ENCODE measurements around the gene MPRIP.

The MPRIP gene

DNA sequence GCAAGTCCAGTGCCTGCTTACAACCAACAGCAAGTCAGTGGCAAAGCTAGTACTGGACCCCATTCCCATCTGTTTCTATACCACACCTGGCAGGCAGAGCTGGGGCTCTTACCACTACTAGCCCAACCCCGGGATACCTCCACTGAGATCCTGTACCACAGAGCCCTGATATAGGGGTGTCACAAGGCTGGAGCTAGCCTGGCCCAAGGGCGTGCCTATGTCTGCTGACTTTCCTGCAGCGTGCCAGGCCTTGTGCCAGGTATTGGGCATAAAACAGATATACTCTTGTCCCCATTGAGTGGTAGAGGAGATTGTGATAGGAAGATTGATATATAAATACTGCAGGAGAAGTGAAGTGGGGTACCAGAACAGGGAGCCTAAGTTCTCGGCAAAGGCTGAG is 119.5 kb downstream of the MPRIP start:
- no peak overlapping the region for H3K4me3 ChIP-seq (ENCODE audit: low read depth, low read length)
- in situ Hi-C loops (cut with HindIII; ENCODE audit: low pct_ligation_motif_present, low sequenced_read_pairs) = no loop called here
- H3K36me3 ChIP-seq (replicated peaks) = peaks cover 86% of the 10 kb centered on the region
- TF ChIP-seq, protein P1, sequence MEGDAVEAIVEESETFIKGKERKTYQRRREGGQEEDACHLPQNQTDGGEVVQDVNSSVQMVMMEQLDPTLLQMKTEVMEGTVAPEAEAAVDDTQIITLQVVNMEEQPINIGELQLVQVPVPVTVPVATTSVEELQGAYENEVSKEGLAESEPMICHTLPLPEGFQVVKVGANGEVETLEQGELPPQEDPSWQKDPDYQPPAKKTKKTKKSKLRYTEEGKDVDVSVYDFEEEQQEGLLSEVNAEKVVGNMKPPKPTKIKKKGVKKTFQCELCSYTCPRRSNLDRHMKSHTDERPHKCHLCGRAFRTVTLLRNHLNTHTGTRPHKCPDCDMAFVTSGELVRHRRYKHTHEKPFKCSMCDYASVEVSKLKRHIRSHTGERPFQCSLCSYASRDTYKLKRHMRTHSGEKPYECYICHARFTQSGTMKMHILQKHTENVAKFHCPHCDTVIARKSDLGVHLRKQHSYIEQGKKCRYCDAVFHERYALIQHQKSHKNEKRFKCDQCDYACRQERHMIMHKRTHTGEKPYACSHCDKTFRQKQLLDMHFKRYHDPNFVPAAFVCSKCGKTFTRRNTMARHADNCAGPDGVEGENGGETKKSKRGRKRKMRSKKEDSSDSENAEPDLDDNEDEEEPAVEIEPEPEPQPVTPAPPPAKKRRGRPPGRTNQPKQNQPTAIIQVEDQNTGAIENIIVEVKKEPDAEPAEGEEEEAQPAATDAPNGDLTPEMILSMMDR (IDR thresholded peaks at IDR 0.05; ENCODE audit: low read depth, low read length, missing control alignments) = no peak
- no peaks in the 10 kb centered on the region for H3K27me3 ChIP-seq (replicated peaks)
- no peak for DNase-seq
- no peak overlapping the region for H3K27ac ChIP-seq

DNA sequence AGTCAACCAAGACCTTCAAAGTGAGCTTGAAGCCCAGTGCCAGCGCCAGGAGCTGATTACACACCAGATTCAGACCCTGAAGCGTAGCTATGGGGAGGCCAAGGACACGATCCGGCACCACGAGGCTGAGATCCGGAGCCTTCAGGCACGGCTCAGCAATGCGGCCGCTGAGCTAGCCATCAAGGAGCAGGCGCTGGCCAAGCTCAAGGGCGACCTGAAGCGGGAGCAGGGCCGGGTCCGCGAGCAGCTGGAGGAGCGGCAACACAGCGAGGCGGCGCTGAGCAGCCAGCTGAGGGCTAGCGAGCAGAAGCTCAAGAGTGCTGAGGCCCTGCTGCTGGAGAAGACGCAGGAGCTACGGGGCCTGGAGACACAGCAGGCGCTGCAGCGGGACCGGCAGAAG is 121.9 kb downstream of the MPRIP start:
- peaks cover 96% of the 10 kb centered on the region for H3K36me3 ChIP-seq (replicated peaks)
- in situ Hi-C loops (cut with HindIII; ENCODE audit: low pct_ligation_motif_present, low sequenced_read_pairs) = no loop called here
- no peaks in the 10 kb centered on the region for H3K27me3 ChIP-seq (replicated peaks)
- no peak overlapping the region for H3K27ac ChIP-seq
- no peak overlapping the region for H3K4me3 ChIP-seq (ENCODE audit: low read depth, low read length)
- DNase-seq = no peak
- TF ChIP-seq, protein P1 (IDR thresholded peaks at IDR 0.05; ENCODE audit: low read depth, low read length, missing control alignments) = no peak

DNA sequence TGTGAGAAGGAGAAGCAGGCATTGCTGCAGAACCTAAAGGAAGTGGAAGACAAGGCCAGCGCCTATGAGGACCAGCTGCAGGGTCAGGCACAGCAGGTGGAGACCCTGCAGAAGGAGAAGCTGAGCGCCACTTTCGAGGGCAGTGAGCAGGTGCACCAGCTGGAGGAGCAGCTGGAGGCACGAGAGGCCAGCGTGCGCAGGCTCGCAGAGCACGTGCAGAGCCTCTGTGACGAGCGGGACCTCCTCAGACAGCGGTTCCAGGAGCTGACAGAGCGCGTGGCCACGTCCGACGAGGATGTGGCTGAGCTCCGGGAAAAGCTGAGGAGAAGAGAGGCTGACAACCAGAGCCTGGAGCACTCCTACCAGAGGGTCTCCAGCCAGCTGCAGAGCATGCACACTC is 122.4 kb downstream of the MPRIP start:
- Histone ChIP-seq H3K27me3 (replicated peaks) (no peaks in the 10 kb centered on the region), H3K27ac (no peak overlapping the region), H3K4me3 (ENCODE audit: low read depth, low read length) (no peak overlapping the region), H3K36me3 (replicated peaks) (peaks cover 96% of the 10 kb centered on the region)
- TF ChIP-seq, protein P1 (IDR thresholded peaks at IDR 0.05; ENCODE audit: low read depth, low read length, missing control alignments) = no peak
- no peak for DNase-seq
- in situ Hi-C loops (cut with HindIII; ENCODE audit: low pct_ligation_motif_present, low sequenced_read_pairs) = no loop called here

DNA sequence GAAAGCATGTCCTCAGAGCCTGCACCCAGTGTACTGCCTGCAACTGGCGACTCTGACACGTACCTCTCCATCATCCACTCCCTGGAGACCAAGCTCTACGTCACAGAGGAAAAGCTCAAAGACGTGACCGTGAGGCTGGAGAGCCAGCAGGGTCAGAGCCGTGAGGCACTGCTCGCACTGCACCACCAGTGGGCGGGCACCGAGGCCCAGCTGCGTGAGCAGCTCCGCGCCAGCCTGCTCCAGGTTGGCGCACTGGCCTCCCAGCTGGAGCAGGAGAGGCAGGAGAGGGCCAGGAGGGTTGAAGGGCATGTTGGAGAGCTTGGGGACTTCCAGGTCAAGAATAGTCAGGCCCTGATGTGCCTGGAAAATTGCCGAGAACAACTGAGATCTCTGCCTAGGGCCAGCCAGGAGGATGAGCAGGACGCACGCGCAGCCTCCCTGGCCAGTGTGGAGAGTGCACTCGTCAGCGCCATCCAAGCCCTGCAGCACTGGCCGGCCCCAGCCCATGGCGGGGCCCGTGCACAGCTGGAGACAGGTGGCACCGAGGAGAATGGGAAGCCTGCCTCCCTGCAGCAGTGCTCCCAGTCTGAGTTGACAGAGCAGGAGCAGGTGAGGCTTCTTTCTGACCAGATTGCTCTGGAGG is 123.5 kb downstream of the MPRIP start:
- in situ Hi-C loops (cut with HindIII; ENCODE audit: low pct_ligation_motif_present, low sequenced_read_pairs) = no loop called here
- no peak overlapping the region for H3K4me3 ChIP-seq (ENCODE audit: low read depth, low read length)
- DNase-seq = no peak
- H3K36me3 ChIP-seq (replicated peaks) = peaks cover 85% of the 10 kb centered on the region
- no peak overlapping the region for H3K27ac ChIP-seq
- H3K27me3 ChIP-seq (replicated peaks) = no peaks in the 10 kb centered on the region
- TF ChIP-seq, protein P1 (IDR thresholded peaks at IDR 0.05; ENCODE audit: low read depth, low read length, missing control alignments) = no peak

DNA sequence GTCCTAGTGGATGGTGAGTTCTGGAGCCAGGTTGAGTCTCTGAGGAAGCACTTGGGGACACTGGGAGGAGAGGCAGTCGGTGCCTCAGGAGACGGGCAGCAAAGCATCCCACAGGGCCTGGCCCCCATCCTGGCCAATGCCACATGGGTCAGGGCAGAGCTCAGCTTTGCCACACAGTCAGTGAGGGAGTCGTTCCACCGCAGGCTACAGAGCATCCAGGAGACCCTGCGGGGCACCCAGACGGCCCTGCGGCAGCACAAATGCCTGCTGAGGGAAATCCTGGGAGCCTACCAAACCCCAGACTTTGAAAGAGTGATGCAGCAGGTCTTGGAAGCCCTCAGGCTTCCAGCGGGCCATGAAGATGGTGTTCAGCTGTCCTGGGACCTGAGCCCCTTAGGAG is 124.2 kb downstream of the MPRIP start:
- Histone ChIP-seq H3K27ac (no peak overlapping the region), H3K27me3 (replicated peaks) (no peaks in the 10 kb centered on the region), H3K4me3 (ENCODE audit: low read depth, low read length) (no peak overlapping the region), H3K36me3 (replicated peaks) (peaks cover 80% of the 10 kb centered on the region)
- DNase-seq = no peak
- in situ Hi-C loops (cut with HindIII; ENCODE audit: low pct_ligation_motif_present, low sequenced_read_pairs) = no loop called here
- TF ChIP-seq, protein P1 (IDR thresholded peaks at IDR 0.05; ENCODE audit: low read depth, low read length, missing control alignments) = no peak

DNA sequence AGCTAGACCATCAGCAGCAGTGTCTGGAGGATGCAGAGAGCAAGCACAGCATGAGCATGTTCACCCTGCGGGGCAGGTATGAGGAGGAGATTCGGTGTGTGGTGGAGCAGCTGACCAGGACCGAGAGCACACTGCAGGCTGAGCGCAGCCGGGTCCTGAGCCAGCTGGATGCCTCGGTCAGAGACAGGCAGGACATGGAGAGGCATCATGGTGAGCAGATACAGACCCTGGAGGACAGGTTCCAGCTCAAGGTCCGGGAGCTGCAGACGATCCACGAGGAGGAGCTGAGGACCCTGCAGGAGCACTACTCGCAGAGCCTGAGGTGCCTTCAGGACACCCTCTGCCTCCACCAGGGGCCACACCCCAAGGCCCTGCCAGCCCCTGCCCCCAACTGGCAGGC is 125.1 kb downstream of the MPRIP start:
- in situ Hi-C loops (cut with HindIII; ENCODE audit: low pct_ligation_motif_present, low sequenced_read_pairs) = no loop called here
- TF ChIP-seq, protein P1 (IDR thresholded peaks at IDR 0.05; ENCODE audit: low read depth, low read length, missing control alignments) = no peak
- Histone ChIP-seq H3K27me3 (replicated peaks) (no peaks in the 10 kb centered on the region), H3K4me3 (ENCODE audit: low read depth, low read length) (no peak overlapping the region), H3K36me3 (replicated peaks) (peaks cover 80% of the 10 kb centered on the region), H3K27ac (no peak overlapping the region)
- DNase-seq = no peak
